ENCODE data around the gene CLDND1. TPM values are rescaled to one million over a fixed set of nuclear protein-coding genes. Genes with fewer than 3 reads are reported as not detected.

Gene CLDND1
- total RNA-seq, 1 experiment from 2014 or later, result 77.3 TPM

GRCh38 chr3:98555025-98555379, 32.3 kb upstream of the CLDND1 start:
- Histone ChIP-seq H3K36me3 (ENCODE audit: control insufficient read depth, insufficient read depth, low read length) (no peaks in the 10 kb centered on the region), H3K27me3 (ENCODE audit: control insufficient read depth, insufficient read depth, low read length) (peaks cover 15% of the 10 kb centered on the region; the same call in 1 of the 2 replicates), H3K27ac (ENCODE audit: low read length) (no peak overlapping the region), H3K4me1 (ENCODE audit: control insufficient read depth, insufficient read depth, low read length) (no peaks in the 10 kb centered on the region), H3K4me3 (ENCODE audit: low read depth in 2 of 2, low read length in 2 of 2) (no peak overlapping the region), H3K9me3 (ENCODE audit: control insufficient read depth, insufficient read depth, low read depth, low read length) (no peaks in the 10 kb centered on the region)
- in situ Hi-C loops (cut with HindIII; ENCODE audit: low pct_unique_long_range_greater_than_20kb, low sequenced_read_pairs) (no loop called here), intact Hi-C loops (cut with micrococcal nuclease; ENCODE audit: unreplicated experiment) (no loop called here)
- no TSS peak for BruUV-seq (replicated peaks)
- DNase-seq (ENCODE audit: low read depth, low spot score), result no peak
- ATAC-seq, result no peak
- TF ChIP-seq POLR2AphosphoS5 (IDR thresholded peaks at IDR 0.05; ENCODE audit: low read depth, low read length) (no peak), TCF7L2 (IDR thresholded peaks at IDR 0.05; ENCODE audit: low read depth, low read length) (no peak), SIN3A (IDR thresholded peaks at IDR 0.05; ENCODE audit: borderline replicate concordance, insufficient read depth, low read depth, low read length) (no peak), CTCF (IDR thresholded peaks at IDR 0.05) (no peak), REST (IDR thresholded peaks at IDR 0.05; ENCODE audit: insufficient read depth in 1 of 2, low read depth in 2 of 2, low read length in 1 of 2) (no peak)
- CTCF ChIA-PET, result no interaction called here
- POLR2A ChIA-PET, result no interaction called here

GRCh38 chr3:98554580-98554979, 31.9 kb upstream of the CLDND1 start:
- CTCF ChIA-PET, result no interaction called here
- intact Hi-C loops (cut with micrococcal nuclease; ENCODE audit: unreplicated experiment) (no loop called here), in situ Hi-C loops (cut with HindIII; ENCODE audit: low pct_unique_long_range_greater_than_20kb, low sequenced_read_pairs) (no loop called here)
- no peak overlapping the region for H3K27ac ChIP-seq (ENCODE audit: low read length)
- H3K36me3 ChIP-seq (ENCODE audit: control insufficient read depth, insufficient read depth, low read length), result no peaks in the 10 kb centered on the region
- POLR2A ChIA-PET, result no interaction called here
- BruUV-seq (replicated peaks), result no TSS peak
- no peaks in the 10 kb centered on the region for H3K9me3 ChIP-seq (ENCODE audit: control insufficient read depth, insufficient read depth, low read depth, low read length)
- no peaks in the 10 kb centered on the region for H3K4me1 ChIP-seq (ENCODE audit: control insufficient read depth, insufficient read depth, low read length)
- ATAC-seq, result no peak
- no peak for TF ChIP-seq SIN3A (IDR thresholded peaks at IDR 0.05; ENCODE audit: borderline replicate concordance, insufficient read depth, low read depth, low read length)
- no peak for TF ChIP-seq POLR2AphosphoS5 (IDR thresholded peaks at IDR 0.05; ENCODE audit: low read depth, low read length)
- no peak for TF ChIP-seq CTCF (IDR thresholded peaks at IDR 0.05)
- no peak for TF ChIP-seq REST (IDR thresholded peaks at IDR 0.05; ENCODE audit: insufficient read depth in 1 of 2, low read depth in 2 of 2, low read length in 1 of 2)
- no peak for TF ChIP-seq TCF7L2 (IDR thresholded peaks at IDR 0.05; ENCODE audit: low read depth, low read length)
- peaks cover 17% of the 10 kb centered on the region; the same call in 1 of the 2 replicates for H3K27me3 ChIP-seq (ENCODE audit: control insufficient read depth, insufficient read depth, low read length)
- H3K4me3 ChIP-seq (ENCODE audit: low read depth in 2 of 2, low read length in 2 of 2), result no peak overlapping the region
- DNase-seq (ENCODE audit: low read depth, low spot score), result no peak

Data from Panc1 (cell line).